Hypothalamus (tissue), 51 donors: Measurements from ENCODE around the gene OR8G1.
"Not testable (repeated sequence)": the region's sequence is repeated elsewhere in the genome, so short reads cannot be mapped to it uniquely, and the experiment has no call there.

Experiments
- DNase-seq, 51 donors: peaks; one replicate each; lab custom pipeline; 2025; lab: John Stamatoyannopoulos, UW

OR8G1 gene

DNA sequence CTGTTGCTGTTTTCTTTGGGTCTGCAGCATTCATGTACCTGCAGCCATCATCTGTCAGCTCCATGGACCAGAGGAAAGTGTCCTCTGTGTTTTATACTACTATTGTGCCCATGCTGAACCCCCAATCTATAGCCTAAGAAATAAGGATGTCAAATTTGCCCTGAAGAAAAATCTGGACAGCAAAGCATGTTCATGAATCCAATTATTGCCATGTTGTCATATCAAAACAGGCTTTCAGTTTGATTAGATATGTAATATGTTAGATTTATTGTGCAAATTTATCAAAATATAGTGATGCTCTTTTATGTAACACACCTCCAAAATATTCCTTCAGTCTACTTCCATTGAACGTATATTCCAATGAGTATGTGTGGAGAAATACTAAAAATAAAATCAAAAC is 15.4 kb upstream of the OR8G1 start:
- no peak for DNase-seq

DNA sequence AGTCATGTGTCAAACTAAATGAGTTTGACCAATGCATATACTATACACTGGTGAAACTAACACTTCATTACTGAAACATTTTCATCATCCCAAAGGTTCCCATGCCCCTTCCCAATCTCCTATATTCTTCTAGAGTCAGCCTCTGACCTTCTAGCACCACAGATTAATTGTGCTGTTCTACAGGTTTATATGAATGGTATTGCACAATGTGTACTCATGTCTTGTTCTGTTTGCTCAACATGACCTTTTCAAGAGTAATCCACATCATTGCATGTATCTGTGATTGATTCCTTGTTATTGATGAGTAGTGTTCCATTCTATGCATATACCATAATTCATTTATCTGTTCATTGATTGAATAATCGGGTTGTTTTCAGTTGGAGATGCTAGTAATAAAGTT is 7.5 kb upstream of the OR8G1 start:
- DNase-seq, result no peak

DNA sequence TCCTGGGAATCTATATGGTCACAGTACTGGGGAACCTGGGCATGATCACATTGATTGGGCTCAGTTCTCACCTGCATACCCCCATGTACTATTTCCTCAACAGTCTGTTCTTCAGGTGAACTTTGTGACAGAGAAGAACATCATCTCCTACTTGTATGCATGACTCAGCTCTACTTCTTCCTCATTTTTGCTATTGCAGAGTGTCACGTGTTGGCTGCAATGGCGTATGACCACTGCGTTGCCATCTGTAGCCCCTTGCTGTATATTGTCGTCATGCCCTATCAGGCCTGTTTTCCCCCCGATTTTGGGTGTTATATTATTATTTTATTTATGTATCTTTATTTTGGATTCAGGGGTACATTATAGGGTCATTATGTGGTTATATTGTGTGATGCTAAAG is 2.4 kb upstream of the OR8G1 start:
- no peak for DNase-seq

DNA sequence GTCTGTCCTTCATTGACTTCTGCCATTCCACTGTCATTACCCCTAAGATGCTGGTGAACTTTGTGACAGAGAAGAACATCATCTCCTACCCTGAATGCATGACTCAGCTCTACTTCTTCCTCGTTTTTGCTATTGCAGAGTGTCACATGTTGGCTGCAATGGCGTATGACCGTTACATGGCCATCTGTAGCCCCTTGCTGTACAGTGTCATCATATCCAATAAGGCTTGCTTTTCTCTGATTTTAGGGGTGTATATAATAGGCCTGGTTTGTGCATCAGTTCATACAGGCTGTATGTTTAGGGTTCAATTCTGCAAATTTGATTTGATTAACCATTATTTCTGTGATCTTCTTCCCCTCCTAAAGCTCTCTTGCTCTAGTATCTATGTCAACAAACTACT is 9.0 kb downstream of the OR8G1 start:
- DNase-seq, result not testable (repeated sequence)

GRCh38 chr11:124256076-124256475 is 15.2 kb downstream of the OR8G1 start, which contains the start of gene OR8G5:
Gene OR8G5, plus strand, starts transcription at chr11:124256376. Its CDS starts 8,556 bp downstream, at chr11:124264932.
- no peak for DNase-seq

DNA sequence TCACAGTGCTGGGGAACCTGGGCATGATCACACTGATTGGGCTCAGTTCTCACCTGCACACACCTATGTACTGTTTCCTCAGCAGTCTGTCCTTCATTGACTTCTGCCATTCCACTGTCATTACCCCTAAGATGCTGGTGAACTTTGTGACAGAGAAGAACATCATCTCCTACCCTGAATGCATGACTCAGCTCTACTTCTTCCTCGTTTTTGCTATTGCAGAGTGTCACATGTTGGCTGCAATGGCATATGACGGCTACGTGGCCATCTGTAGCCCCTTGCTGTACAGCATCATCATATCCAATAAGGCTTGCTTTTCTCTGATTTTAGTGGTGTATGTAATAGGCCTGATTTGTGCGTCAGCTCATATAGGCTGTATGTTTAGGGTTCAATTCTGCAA is 24.1 kb downstream of the OR8G1 start:
- not testable (repeated sequence) for DNase-seq

DNA sequence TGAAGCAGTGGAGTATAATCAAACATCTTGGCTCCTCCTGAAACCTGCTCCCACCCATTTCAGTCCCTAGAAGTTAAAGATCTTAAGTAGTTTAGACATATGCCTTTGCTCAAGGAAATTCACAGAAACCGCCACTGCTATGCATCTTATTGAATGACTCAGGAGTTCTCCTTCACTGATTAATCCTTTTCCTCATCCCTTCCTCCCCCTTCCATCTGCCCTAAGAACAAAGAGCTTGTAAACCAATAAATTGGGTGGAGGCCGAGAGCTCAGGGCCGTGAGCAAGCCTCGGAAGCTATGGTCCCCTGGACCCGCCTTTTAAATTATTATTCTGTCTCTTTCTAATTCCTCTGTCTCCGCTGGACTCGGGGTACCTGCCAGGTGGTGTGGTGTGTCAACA is 30.0 kb downstream of the OR8G1 start:
- not testable (repeated sequence) for DNase-seq

- DNase-seq, result no peak
Measured at GRCh38 chr11:124274000-124274399, 33.1 kb downstream of the OR8G1 start.

GRCh38 chr11:124276081-124276480 is 35.2 kb downstream of the OR8G1 start:
- DNase-seq, result no peak

DNA sequence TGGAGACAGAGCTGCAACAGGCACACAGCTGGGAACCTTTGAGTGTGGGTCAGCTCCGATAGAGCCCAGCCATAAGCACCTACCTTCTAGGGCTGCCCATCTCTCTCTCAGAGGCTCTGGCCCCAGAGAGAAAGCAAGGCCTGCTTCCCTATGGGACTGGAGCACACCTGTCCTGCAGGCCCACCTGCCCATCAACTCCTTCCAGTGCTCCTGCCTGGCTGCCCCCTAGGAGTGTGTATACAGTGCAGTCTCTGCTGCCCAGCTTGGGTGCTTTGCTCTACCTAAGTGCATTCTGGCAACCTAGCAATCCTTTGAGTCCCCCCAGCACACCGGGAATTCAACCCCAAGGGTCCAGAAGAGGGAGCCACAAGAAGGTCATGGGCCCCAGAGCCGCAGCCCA is 36.3 kb downstream of the OR8G1 start:
- DNase-seq, result no peak

- DNase-seq, result no peak
Measured at GRCh38 chr11:124277804-124278203, 36.9 kb downstream of the OR8G1 start.

DNA sequence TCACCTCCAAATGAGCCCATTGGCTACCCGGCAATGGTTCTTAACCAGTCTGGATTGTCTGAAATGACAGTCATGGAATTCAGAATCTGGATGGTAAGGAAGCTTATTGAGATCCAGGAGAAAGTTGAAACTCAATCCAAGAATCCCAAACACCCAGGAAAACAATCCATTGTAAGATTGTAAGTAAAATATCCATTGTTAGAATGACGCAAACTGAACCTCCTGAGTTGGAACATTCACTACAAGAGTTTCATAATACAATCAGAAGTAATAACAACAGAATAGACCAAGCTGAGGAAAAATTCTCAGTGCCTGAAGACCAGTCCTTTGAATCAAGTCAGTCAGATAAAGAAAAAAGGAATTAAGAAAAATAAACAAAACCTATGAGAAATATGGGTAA is 37.4 kb downstream of the OR8G1 start:
- no peak for DNase-seq

- DNase-seq, result no peak
Measured at GRCh38 chr11:124285610-124286344, 44.9 kb downstream of the OR8G1 start.

GRCh38 chr11:124294687-124295086 is 53.8 kb downstream of the OR8G1 start:
- no peak for DNase-seq

DNA sequence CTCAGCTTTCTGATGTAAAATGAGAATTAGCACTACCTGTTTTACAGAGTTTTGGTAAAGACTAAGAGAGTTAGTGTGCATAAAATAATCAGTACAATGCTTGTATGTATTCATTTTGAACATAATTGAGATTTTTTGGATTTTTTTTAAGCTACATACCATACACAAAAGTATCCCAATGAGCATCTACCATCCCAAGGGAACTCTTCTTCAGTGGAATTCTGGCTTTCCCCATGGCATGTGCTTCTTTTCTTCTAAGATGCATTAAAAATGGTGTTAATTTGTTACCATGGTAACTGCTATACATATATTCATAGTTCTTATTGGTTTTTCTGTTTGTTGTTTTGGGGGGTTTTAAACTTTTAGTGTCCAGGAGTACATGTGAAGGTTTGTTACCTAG is 55.1 kb downstream of the OR8G1 start:
- DNase-seq, result no peak

DNA sequence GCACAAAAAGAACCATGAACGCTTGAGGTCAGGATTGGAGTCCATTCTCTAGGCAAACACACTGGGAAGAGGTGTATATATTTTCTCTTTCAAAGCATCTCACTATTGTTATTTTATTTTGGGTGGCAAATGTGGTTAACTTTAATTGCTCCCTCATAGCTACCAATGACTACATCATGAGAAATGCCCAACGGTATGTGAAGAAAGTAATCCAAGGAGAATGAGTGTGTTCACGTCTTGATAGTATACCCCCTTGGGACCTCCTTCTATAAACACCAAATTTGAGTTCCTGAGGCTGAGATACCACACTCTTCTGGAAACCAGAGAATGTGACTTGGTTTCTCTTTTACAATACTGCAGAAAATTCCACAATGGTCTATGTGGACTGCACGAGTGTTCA is 57.0 kb downstream of the OR8G1 start:
- no peak for DNase-seq

GRCh38 chr11:124301548-124301947 is 60.7 kb downstream of the OR8G1 start:
- no peak for DNase-seq

GRCh38 chr11:124302347-124303125 is 61.6 kb downstream of the OR8G1 start:
- no peak for DNase-seq
